DMS 273 (cell line): Measurements from ENCODE around the gene LCE1B.

Experiments used
- DNase-seq: peaks from one replicate; lab custom pipeline; 2025; ENCODE audit not compliant: unreplicated experiment; lab: John Stamatoyannopoulos, UW

LCE1B gene

DNA sequence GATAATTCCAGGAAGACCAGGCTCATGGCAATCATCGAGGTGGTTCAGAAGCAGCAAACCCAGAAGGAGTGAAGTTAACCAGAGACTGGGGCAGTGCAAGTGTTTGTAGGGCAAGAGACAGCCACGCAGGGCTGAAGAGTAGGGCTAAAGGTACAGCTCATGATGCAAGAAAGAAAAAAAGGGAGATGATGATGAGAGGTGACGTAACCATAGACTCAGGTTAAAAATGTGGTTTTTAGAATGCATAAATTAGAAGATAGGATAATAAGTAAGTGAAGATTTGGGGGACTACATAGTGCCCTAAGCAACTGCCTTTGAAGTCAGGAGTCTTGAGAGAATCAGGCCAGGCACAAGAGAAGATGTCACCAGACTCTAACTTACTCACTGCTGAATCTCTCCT, 48.4 kb downstream of the LCE1B start:
- no peak for DNase-seq

GRCh38 chr1:152861374-152861773, 49.6 kb downstream of the LCE1B start:
- DNase-seq: no peak
